Liver (tissue), 9 donors: ENCODE results near the gene NDUFS6. TPM values are rescaled to one million over a fixed set of nuclear protein-coding genes. Genes with fewer than 3 reads are reported as not detected.

Experiments
- DNase-seq: peaks from one replicate; pipeline ENCODE4 v3.0.0-alpha.2; 2017; ENCODE audit warnings: low spot score
- H3K27ac ChIP-seq, 2 donors: one replicate each; pipeline ENCODE4 v1.7.0; 2013; ENCODE audit warnings: inconsistent platforms in 2 of 2, low read length in 2 of 2, control low read depth in 1 of 2, low read depth in 1 of 2, mild to moderate bottlenecking in 1 of 2
- H3K27me3 ChIP-seq, 4 donors: one replicate each; pipeline versions ENCODE4 v1.6.1 to v1.7.0; 2013; ENCODE audit warnings: low read length in 3 of 4, inconsistent platforms in 1 of 4, mild to moderate bottlenecking in 1 of 4, moderate library complexity in 1 of 4; ENCODE audit not compliant: control insufficient read depth in 4 of 4, insufficient read depth in 4 of 4
- H3K36me3 ChIP-seq, 4 donors: one replicate each; pipeline versions ENCODE4 v1.6.1 to v1.7.0; 2013; ENCODE audit warnings: low read length in 3 of 4, mild to moderate bottlenecking in 3 of 4, low read depth in 1 of 4, moderate library complexity in 1 of 4; ENCODE audit not compliant: control insufficient read depth in 4 of 4, insufficient read depth in 3 of 4
- H3K4me1 ChIP-seq, 4 donors: one replicate each; pipeline versions ENCODE4 v1.6.1 to v1.7.0; 2013; ENCODE audit warnings: low read length in 3 of 4, mild to moderate bottlenecking in 3 of 4, moderate library complexity in 1 of 4; ENCODE audit not compliant: control insufficient read depth in 4 of 4, insufficient read depth in 4 of 4
- H3K4me3 ChIP-seq, 3 donors: one replicate each; pipeline versions ENCODE4 v1.6.1 to v1.7.0; 2013; ENCODE audit warnings: low read length in 3 of 3, control low read depth in 1 of 3, low read depth in 1 of 3, mild to moderate bottlenecking in 1 of 3
- H3K9ac ChIP-seq, 2 donors: one replicate each; pipeline ENCODE4 v1.7.0; 2013; ENCODE audit warnings: low read length in 2 of 2, mild to moderate bottlenecking in 2 of 2, moderate library complexity in 2 of 2, control low read depth in 1 of 2, low read depth in 1 of 2
- H3K9me3 ChIP-seq, 4 donors: one replicate each; pipeline versions ENCODE4 v1.6.1 to v1.7.0; 2013; ENCODE audit warnings: low read length in 3 of 4; ENCODE audit not compliant: control insufficient read depth in 4 of 4
- ATF3 ChIP-seq: IDR thresholded peaks from 2 replicates; pipeline ENCODE4 v1.6.1; 2016; ENCODE audit warnings: antibody characterized with exemption
- CTCF ChIP-seq: fragments of 150-350 bp; IDR thresholded peaks from 2 replicates; pipeline ENCODE4 v1.5.1; 2017; ENCODE audit warnings: improper control_type of control experiment, low read depth, low read length; ENCODE audit not compliant: missing input control
- EGR1 ChIP-seq, 2 donors: IDR thresholded peaks; 2 replicates each; pipeline ENCODE4 v1.6.1; 2016 to 2018; ENCODE audit warnings: antibody characterized with exemption in 2 of 2, low read depth in 2 of 2
- FOXA1 ChIP-seq: IDR thresholded peaks from 2 replicates; pipeline ENCODE4 v1.6.1; 2016; ENCODE audit warnings: antibody characterized with exemption
- FOXA2 ChIP-seq: IDR thresholded peaks from 2 replicates; pipeline ENCODE4 v1.6.1; 2016; ENCODE audit warnings: antibody characterized with exemption
- GABPA ChIP-seq, 2 donors: IDR thresholded peaks in 1 of 2; conservative IDR thresholded peaks in 1 of 2; 2 replicates each; pipeline ENCODE4 v1.6.1; 2016; ENCODE audit warnings: antibody characterized with exemption in 2 of 2, mild to moderate bottlenecking in 1 of 2, moderate library complexity in 1 of 2
- HNF4A ChIP-seq, 2 donors: conservative IDR thresholded peaks; 2 replicates each; pipeline ENCODE4 v1.6.1; 2016; ENCODE audit warnings: antibody characterized with exemption in 2 of 2, mild to moderate bottlenecking in 2 of 2
- JUND ChIP-seq, 2 donors: IDR thresholded peaks; 2 replicates each; pipeline ENCODE4 v1.6.1; 2016; ENCODE audit warnings: antibody characterized with exemption in 2 of 2
- MAX ChIP-seq: IDR thresholded peaks from 2 replicates; pipeline ENCODE4 v1.6.1; 2016; ENCODE audit warnings: antibody characterized with exemption
- NR2F2 ChIP-seq: IDR thresholded peaks from 2 replicates; pipeline ENCODE4 v1.6.1; 2016; ENCODE audit warnings: antibody characterized with exemption
- RAD21 ChIP-seq, 2 donors: IDR thresholded peaks; 2 replicates each; pipeline ENCODE4 v1.6.1; 2016; ENCODE audit warnings: antibody characterized with exemption in 2 of 2, mild to moderate bottlenecking in 2 of 2
- REST ChIP-seq: IDR thresholded peaks from 2 replicates; pipeline ENCODE4 v1.6.1; 2016; ENCODE audit warnings: antibody characterized with exemption, mild to moderate bottlenecking
- RXRA ChIP-seq, 2 donors: IDR thresholded peaks; 2 replicates each; pipeline ENCODE4 v1.6.1; 2017 to 2018; ENCODE audit warnings: antibody characterized with exemption in 2 of 2, mild to moderate bottlenecking in 1 of 2
- SP1 ChIP-seq: IDR thresholded peaks from 2 replicates; pipeline ENCODE4 v1.6.1; 2018; ENCODE audit warnings: antibody characterized with exemption, mild to moderate bottlenecking
- TAF1 ChIP-seq: conservative IDR thresholded peaks from 2 replicates; pipeline ENCODE4 v1.6.1; 2016; ENCODE audit warnings: antibody characterized with exemption, mild to moderate bottlenecking
- YY1 ChIP-seq: IDR thresholded peaks from 2 replicates; pipeline ENCODE4 v1.6.1; 2016; ENCODE audit warnings: antibody characterized with exemption, mild to moderate bottlenecking
- ZBTB33 ChIP-seq: IDR thresholded peaks from 2 replicates; pipeline ENCODE4 v1.6.1; 2016; ENCODE audit warnings: antibody characterized with exemption
- WGBS: extraction: QIAGEN DNeasy Blood & Tissue Kit; methylation state at CpG from one replicate; pipeline ENCODE4 v1.1.7; 2013; 5-methylcytosine and 5-hydroxymethylcytosine counted together
- polyA plus RNA-seq, 2 donors: library from polyadenylated mRNA; stranded (reverse) in 1 of 2; unstranded in 1 of 2; fragments of 200-250 nt in 1 of 2; fragments of >200 nt in 1 of 2; fragmentation: Nextera tagmentation in 1 of 2; extraction: Ambion mirVana in 1 of 2; gene quantifications; one replicate each; pipeline versions ENCODE4 v1.2.1 to v1.2.3, GENCODE V29; 2013 to 2015
- total RNA-seq, 2 donors: library from RNA; depleted of rRNA; stranded (reverse); fragments of >200 nt; gene quantifications; one replicate each; pipeline ENCODE4 v1.2.3, GENCODE V29; 2014
- donor health status: healthy.
- donor health status: healthy.
- donor health status: healthy.
- donor health status: healthy.
- donor health status: healthy.

NDUFS6 gene
- total and polyA plus RNA-seq, 4 donors = 18.7 to 82.5 (median 47.3) TPM

GRCh38 chr5:1784197-1785050 is 16.8 kb upstream of the NDUFS6 start:
- H3K9me3 ChIP-seq = no peaks in the 10 kb centered on the region
- no peak overlapping the region for H3K9ac ChIP-seq
- H3K4me3 ChIP-seq = no peak overlapping the region
- 87% methylated on average over 20 of the region's 20 CpGs for WGBS
- TF ChIP-seq HNF4A (conservative IDR thresholded peaks at IDR 0.05) (no peak), ATF3 (no peak), TAF1 (no peak), REST (no peak), YY1 (no peak), ZBTB33 (no peak), RXRA (IDR thresholded peaks at IDR 0.05) (no peak), CTCF (no peak), EGR1 (IDR thresholded peaks at IDR 0.05; ENCODE audit: low read depth in 2 of 2) (no peak), MAX (no peak), FOXA2 (no peak), RAD21 (IDR thresholded peaks at IDR 0.05) (no peak), NR2F2 (no peak), SP1 (no peak), FOXA1 (no peak), GABPA (IDR thresholded peaks at IDR 0.05 in 1 of 2, conservative IDR thresholded peaks at IDR 0.05 in 1 of 2) (no peak), JUND (IDR thresholded peaks at IDR 0.05) (no peak)
- H3K4me1 ChIP-seq = no peaks in the 10 kb centered on the region
- H3K27me3 ChIP-seq = no peaks in the 10 kb centered on the region
- no peak overlapping the region for H3K27ac ChIP-seq
- H3K36me3 ChIP-seq = no peaks in the 10 kb centered on the region
- no peak for DNase-seq
